GM12801 (cell line): ENCODE data around the gene MITF.

Source experiments
- TF ChIP-seq, protein P1 (sequence below): IDR thresholded peaks from one replicate; pipeline ENCODE4 v1.5.1; 2011; ENCODE audit warnings: control low read depth; ENCODE audit not compliant: insufficient read length; ENCODE audit errors: extremely low read depth

MITF gene, protein sequence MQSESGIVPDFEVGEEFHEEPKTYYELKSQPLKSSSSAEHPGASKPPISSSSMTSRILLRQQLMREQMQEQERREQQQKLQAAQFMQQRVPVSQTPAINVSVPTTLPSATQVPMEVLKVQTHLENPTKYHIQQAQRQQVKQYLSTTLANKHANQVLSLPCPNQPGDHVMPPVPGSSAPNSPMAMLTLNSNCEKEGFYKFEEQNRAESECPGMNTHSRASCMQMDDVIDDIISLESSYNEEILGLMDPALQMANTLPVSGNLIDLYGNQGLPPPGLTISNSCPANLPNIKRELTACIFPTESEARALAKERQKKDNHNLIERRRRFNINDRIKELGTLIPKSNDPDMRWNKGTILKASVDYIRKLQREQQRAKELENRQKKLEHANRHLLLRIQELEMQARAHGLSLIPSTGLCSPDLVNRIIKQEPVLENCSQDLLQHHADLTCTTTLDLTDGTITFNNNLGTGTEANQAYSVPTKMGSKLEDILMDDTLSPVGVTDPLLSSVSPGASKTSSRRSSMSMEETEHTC

DNA sequence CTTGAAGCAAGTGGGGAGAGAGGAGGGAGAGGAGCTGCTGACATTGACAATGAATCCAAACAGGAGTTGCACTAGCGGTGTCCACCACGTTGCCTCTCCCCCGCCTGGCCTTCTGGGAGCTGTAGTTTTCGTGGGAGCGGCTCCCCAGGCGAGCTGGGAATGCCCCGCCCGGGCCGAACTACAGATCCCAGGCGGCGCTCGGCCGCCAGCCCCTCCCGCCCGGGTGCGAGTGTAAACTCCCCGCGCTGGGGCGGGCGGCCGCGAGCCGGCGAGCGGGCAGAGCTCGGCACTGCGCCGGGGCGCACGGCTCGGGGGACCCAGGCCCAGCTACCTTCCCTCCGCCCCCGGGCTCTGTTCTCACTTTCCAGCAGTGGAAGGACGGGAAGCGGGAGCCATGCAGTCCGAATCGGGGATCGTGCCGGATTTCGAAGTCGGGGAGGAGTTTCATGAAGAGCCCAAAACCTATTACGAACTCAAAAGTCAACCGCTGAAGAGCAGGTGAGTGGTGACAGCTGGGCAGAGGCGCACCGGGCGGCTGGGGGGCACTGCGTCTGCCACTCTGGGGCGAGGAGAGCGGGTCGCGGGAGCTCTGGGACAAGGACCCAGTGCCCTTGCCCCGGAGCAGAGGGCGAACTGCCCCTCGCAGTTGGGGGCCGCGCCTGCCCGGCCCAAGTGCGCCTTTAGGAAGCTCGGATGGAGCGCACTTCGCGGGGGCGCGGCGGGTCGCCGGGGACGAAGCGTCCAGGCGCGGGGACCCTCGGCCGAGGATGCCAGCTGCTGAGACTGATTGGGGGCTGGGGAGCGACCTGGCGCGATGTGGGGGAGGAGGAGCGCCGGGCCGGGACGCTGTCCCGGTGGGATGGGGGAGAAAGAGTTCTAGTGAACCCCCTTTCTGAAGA, at the start of gene MITF:
Gene MITF (plus strand): TSS at position 261 of the 899 bp plus-strand sequence. CDS start 134 bp downstream, at position 395.
- TF ChIP-seq, protein P1, sequence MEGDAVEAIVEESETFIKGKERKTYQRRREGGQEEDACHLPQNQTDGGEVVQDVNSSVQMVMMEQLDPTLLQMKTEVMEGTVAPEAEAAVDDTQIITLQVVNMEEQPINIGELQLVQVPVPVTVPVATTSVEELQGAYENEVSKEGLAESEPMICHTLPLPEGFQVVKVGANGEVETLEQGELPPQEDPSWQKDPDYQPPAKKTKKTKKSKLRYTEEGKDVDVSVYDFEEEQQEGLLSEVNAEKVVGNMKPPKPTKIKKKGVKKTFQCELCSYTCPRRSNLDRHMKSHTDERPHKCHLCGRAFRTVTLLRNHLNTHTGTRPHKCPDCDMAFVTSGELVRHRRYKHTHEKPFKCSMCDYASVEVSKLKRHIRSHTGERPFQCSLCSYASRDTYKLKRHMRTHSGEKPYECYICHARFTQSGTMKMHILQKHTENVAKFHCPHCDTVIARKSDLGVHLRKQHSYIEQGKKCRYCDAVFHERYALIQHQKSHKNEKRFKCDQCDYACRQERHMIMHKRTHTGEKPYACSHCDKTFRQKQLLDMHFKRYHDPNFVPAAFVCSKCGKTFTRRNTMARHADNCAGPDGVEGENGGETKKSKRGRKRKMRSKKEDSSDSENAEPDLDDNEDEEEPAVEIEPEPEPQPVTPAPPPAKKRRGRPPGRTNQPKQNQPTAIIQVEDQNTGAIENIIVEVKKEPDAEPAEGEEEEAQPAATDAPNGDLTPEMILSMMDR = no peak

DNA sequence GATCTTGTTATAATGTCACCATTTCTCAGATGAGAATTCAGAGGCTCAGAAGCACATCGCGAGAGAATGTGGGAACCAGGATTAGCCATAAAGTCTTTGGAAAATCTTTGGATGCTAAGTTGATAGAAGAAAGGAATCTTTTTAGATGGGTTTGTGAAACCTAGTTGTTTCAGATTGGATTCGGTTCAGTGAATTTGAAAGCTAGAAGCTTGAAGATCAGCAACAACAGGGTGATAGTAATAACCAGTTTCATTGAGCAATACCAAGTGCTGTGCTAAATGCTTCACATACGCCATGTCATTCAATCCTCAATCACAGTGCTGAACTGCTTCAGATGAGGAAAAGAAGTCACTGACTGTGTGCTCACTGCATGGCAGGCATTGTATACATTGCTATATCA, 47.4 kb upstream of the MITF start:
- TF ChIP-seq, protein P1 = no peak

DNA sequence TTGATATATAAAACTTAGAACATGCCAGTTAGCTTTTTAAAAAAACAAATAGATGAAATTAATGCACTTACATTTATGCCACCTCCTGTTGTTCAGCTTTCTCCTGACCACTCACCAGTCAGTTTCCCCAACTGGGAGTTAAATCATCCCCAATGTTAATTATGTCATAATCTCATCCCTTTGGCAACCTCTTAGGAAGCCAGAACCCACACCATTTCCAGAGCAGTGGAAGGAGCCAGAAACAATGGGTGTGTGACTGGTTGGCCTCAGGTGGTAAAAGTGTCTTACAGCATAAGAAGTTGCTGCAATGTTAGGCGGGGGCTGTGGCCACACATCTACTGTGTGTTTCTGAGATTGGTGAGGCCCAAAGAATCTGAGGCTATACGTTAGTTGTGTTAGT, 46.5 kb upstream of the MITF start:
- TF ChIP-seq, protein P1 = no peak

DNA sequence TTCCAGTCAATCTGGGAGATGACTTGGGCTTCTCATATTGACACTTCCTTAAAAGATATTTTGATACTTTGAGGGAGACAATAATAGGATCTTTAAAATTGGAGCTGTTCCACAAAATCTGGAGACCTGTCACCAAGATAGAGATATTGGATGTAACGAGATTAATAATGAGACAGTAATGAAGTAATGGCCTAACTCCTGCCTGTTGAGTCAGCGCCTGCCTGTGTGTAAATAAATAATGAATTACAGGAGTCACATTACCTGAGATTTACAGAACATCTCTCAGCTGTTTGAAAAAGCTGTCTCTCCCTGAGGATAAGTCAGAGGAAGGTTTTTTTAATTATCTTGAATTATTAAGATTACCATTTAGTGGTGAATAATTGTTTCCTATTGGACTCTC, 43.8 kb upstream of the MITF start:
- TF ChIP-seq, protein P1 = no peak

DNA sequence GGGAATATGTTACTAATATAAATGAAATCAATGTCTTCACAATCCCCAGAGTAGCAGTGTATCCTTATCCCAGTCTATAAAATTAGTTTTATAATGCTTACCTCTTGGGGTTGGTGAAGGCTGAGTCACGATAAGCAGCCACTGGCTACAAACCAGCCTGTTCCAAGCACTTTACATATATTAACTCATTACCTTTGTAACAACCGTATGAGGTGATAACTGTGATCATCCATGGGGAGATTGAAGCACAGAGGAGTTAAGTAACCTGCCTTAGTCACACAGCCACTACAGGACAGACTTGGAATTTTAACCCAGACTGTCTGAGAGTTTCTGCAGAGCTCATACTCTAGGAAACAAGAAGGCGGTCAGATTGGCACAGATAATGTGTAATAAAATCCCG, 43.3 kb upstream of the MITF start:
- TF ChIP-seq, protein P1 = no peak

DNA sequence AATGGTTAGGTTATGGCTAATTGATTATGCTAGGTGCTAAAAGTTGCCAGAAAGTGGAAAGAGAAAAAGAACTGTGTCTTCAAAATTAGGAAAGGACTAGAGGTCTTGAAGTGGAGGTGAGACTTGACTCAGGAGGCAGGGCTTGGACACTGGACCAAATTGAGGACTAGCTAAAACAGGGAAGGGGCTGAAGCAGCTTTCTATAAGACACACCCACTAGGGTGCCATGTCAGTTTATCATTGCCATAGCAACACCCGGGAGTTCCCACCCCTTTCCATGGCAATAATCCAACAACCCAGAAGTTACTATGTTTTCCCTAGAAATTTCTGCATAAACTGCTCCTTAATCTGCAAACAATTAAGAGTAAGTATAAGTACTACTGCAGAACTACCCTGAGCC, 42.9 kb upstream of the MITF start:
- TF ChIP-seq, protein P1 = no peak

DNA sequence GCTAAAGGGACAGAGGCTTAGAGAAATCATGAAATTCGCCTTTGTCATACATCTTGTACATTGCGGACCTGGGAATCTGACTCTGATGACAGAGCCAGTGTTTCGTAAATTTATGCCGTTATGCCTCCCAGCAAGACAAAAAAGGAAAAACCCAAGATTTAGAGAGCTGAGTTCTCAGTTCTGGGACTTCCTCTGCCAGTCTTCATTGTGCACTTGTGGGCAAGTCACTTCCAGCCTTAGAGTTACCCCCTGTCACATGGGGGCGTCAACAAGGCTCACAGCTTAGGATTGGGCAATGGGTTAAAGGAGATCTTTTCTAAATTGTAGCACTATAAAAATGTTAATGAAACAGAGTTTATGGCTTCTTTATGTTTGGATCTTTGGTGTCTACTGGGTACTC, 41.9 kb upstream of the MITF start:
- TF ChIP-seq, protein P1 = no peak
